K562 (cell line): ENCODE measurements around the gene DMXL1. TPM values are rescaled to one million over a fixed set of nuclear protein-coding genes. Genes with fewer than 3 reads are reported as not detected.

Experiments used
- ATAC-seq: fragments of 200-7000 bp; cut with Tn5 transposase; 3 replicates; pipeline ENCODE4 v1.9.1; 2020; ENCODE audit warnings: moderate library complexity
- BruUV-seq: library from RNA; stranded (reverse); fragments of 400-500 nt; replicated peaks from 2 replicates; lab custom pipeline; 2021; lab: Mats Ljungman, UMichigan
- CTCF ChIA-PET: fragments of 300-600 bp; formaldehyde crosslinking; extraction: SDS; loops from one replicate; lab custom pipeline; 2021; ENCODE audit warnings: low intra/inter-chr PET ratio; lab: Yijun Ruan, JAX
- POLR2A ChIA-PET: fragments of 300-600, 350-650 bp; sonication (Branson Sonifier 250); formaldehyde crosslinking; extraction: SDS; loops from one replicate; lab custom pipeline; 2021; ENCODE audit warnings: antibody characterized with exemption, inconsistent platforms; lab: Yijun Ruan, JAX
- DNase-seq, 4 experiments: peaks; one replicate each; pipeline versions ENCODE4 v3.0.0 to v3.0.0-alpha.2; 2011 to 2018; ENCODE audit warnings: low spot score in 3 of 4, mixed read lengths in 3 of 4; ENCODE audit errors: extremely low read depth in 1 of 4
- FAIRE-seq: peaks from 2 replicates; lab custom pipeline; 2011; peaks lifted over from hg19 to GRCh38; lab: Jason Lieb, UNC
- H2AFZ ChIP-seq: 2 replicates; pipeline ENCODE4 v1.6.0; 2011; ENCODE audit warnings: low read depth, low read length, control low read depth, inconsistent platforms
- H3K27ac ChIP-seq: fragments of 200-600 bp; 3 replicates; pipeline ENCODE4 v1.8.0; 2011; ENCODE audit warnings: low read depth, mild to moderate bottlenecking, control low read depth, inconsistent platforms, low read length, moderate library complexity, mixed read lengths; ENCODE audit errors: extremely low read depth
- H3K27me3 ChIP-seq, 2 experiments: fragments of 300-600 bp in 1 of 2; 2 replicates in 1 of 2; 3 replicates in 1 of 2; pipeline versions ENCODE4 v1.6.0 to v1.8.0; 2011; ENCODE audit warnings: inconsistent platforms in 2 of 2, low read length in 2 of 2, mild to moderate bottlenecking in 1 of 2, mixed read lengths in 1 of 2, moderate library complexity in 1 of 2; ENCODE audit not compliant: control insufficient read depth in 2 of 2, insufficient read depth in 2 of 2
- H3K36me3 ChIP-seq: fragments of 300-600 bp; 3 replicates; pipeline ENCODE4 v1.8.0; 2011; ENCODE audit warnings: mild to moderate bottlenecking, low read length, inconsistent platforms; ENCODE audit not compliant: control insufficient read depth, insufficient read depth
- H3K4me1 ChIP-seq, 2 experiments: fragments of 200-600 bp in 1 of 2; replicated peaks in 1 of 2; 2 replicates in 1 of 2; 3 replicates in 1 of 2; pipeline versions ENCODE4 v1.5.1 to v1.8.0; 2011; ENCODE audit warnings: inconsistent platforms in 2 of 2, low read length in 2 of 2, mild to moderate bottlenecking in 1 of 2, mixed read lengths in 1 of 2, moderate library complexity in 1 of 2; ENCODE audit not compliant: control insufficient read depth in 2 of 2, insufficient read depth in 2 of 2
- H3K4me2 ChIP-seq: 2 replicates; pipeline ENCODE4 v1.6.1; 2011; ENCODE audit warnings: low read length, control low read depth, inconsistent platforms, mixed read lengths; ENCODE audit not compliant: insufficient read depth
- H3K4me3 ChIP-seq: fragments of 200-600 bp; sonication (generic), shearing (Covaris generic); 2 replicates; pipeline ENCODE4 v1.5.1; 2016; ENCODE audit warnings: control low read depth, inconsistent platforms
- H3K79me2 ChIP-seq: fragments of 200-600 bp; 3 replicates; pipeline ENCODE4 v1.8.0; 2011; ENCODE audit warnings: low read length, inconsistent platforms; ENCODE audit not compliant: control insufficient read depth, insufficient read depth
- H3K9ac ChIP-seq, 2 experiments: 2 replicates each; pipeline versions ENCODE4 v1.6.0 to v1.6.1; 2011; ENCODE audit warnings: low read depth in 2 of 2, low read length in 2 of 2, control low read depth in 1 of 2, inconsistent platforms in 1 of 2, mild to moderate bottlenecking in 1 of 2, mixed read lengths in 1 of 2; ENCODE audit not compliant: insufficient read depth in 1 of 2
- H3K9me1 ChIP-seq: one replicate; pipeline ENCODE4 v1.6.0; 2011; ENCODE audit warnings: inconsistent platforms, mild to moderate bottlenecking, low read length, moderate library complexity; ENCODE audit not compliant: control insufficient read depth, insufficient read depth
- H3K9me3 ChIP-seq: replicated peaks from 2 replicates; pipeline ENCODE4 v1.5.1; 2011; ENCODE audit warnings: low read depth, low read length, inconsistent platforms; ENCODE audit not compliant: control insufficient read depth, insufficient read depth
- H4K20me1 ChIP-seq: replicated peaks from 2 replicates; pipeline ENCODE4 v1.6.1; 2011; ENCODE audit warnings: low read length, inconsistent platforms, mixed read lengths; ENCODE audit not compliant: control insufficient read depth, insufficient read depth
- TCF7L2 ChIP-seq: fragments of 150-350 bp; IDR thresholded peaks from 2 replicates; pipeline ENCODE4 v1.6.1; 2016; ENCODE audit warnings: low read depth, mild to moderate bottlenecking, low read length, moderate library complexity
- ZNF77 ChIP-seq: fragments of 250-450 bp; sonication (Bioruptor Pico); IDR thresholded peaks from 2 replicates; pipeline ENCODE4 v1.5.0; 2020
- WGBS: fragments of 100-300 bp; shearing (Covaris generic); methylation state at CpG from one replicate; pipeline ENCODE4 v1.1.6; 2016; ENCODE audit warnings: low coverage, mixed read lengths; ENCODE audit not compliant: insufficient coverage; ENCODE audit errors: missing lambda C conversion rate; 5-methylcytosine and 5-hydroxymethylcytosine counted together
- in situ Hi-C: fragments of 300-500 bp; cut with MboI; formaldehyde crosslinking; loops from 4 replicates; pipeline ENCODE4 v1.15.0; 2018; ENCODE audit warnings: inconsistent platforms, mixed read lengths
- intact Hi-C: fragments of 100-400 bp; cut with micrococcal nuclease; formaldehyde crosslinking; loops from 2 replicates; pipeline ENCODE4 v1.14.2; 2022
- polyA plus RNA-seq, 8 experiments: library from polyadenylated mRNA; depleted of rRNA in 4 of 8; stranded (reverse) in 5 of 8; unstranded in 3 of 8; fragments of >200 nt; fragmentation: Nextera tagmentation in 2 of 8; fragmentation: Illumina TruSeq in 1 of 8; extraction: Ambion mirVana in 2 of 8; extraction: Trizol in 1 of 8; gene quantifications; 2 replicates each; pipeline versions ENCODE4 v1.2.1 to v1.2.3, GENCODE V29; 2011 to 2014; ENCODE audit warnings: inconsistent platforms in 1 of 8, missing spikeins in 1 of 8
- total RNA-seq, 7 experiments: library from RNA; depleted of rRNA in 6 of 7; stranded (reverse); fragments of >200 nt in 6 of 7; fragmentation: Illumina TruSeq in 2 of 7; extraction: Trizol in 2 of 7; gene quantifications; 2 replicates each; pipeline versions ENCODE4 v1.2.1 to v1.2.3, GENCODE V29; 2011 to 2021; ENCODE audit warnings: low replicate concordance in 1 of 7
- TF ChIP-seq, protein P1 (sequence below): fragments of 450-650 bp; IDR thresholded peaks from 2 replicates; pipeline ENCODE4 v1.6.1; 2017; ENCODE audit warnings: mild to moderate bottlenecking, moderate library complexity
- TF ChIP-seq, protein P2 (sequence below): fragments of 250-450 bp; sonication (Bioruptor Pico); IDR thresholded peaks from 2 replicates; pipeline ENCODE4 v1.8.0; 2022; ENCODE audit warnings: moderate library complexity, mild to moderate bottlenecking, inconsistent platforms
- TF ChIP-seq, protein P3 (sequence below), 3 experiments: fragments of 200-800 bp in 1 of 3; fragments of 250-450 bp in 1 of 3; fragments of 450-650 bp in 1 of 3; sonication (Bioruptor Pico) in 1 of 3; sonication (Bioruptor generic) in 1 of 3; formaldehyde crosslinking in 1 of 3; IDR thresholded peaks; 2 replicates each; pipeline versions ENCODE4 v1.6.1 to v1.8.0; 2016 to 2022; ENCODE audit warnings: mild to moderate bottlenecking in 2 of 3, missing genetic modification characterization in 2 of 3, missing compliant biosample characterization in 1 of 3, moderate library complexity in 1 of 3
- TF ChIP-seq, protein P4 (sequence below): fragments of 150-350 bp; conservative IDR thresholded peaks from 2 replicates; pipeline ENCODE4 v1.6.1; 2014; ENCODE audit warnings: low read length
- TF ChIP-seq, protein P5 (sequence below), 2 experiments: fragments of 450-650 bp in 1 of 2; sonication (generic) in 1 of 2; formaldehyde crosslinking; conservative IDR thresholded peaks; 2 replicates each; pipeline versions ENCODE4 v1.4.0 to v1.8.1; 2020 to 2022; ENCODE audit warnings: mild to moderate bottlenecking in 1 of 2, missing genetic modification reagents in 1 of 2

The DMXL1 gene
- total and polyA plus RNA-seq, 9 of the 15 experiments (the other 6 are each of a cell fraction or from before 2014, with no cell fraction given) = 8.3 to 40.3 (median 30.6) TPM

DNA sequence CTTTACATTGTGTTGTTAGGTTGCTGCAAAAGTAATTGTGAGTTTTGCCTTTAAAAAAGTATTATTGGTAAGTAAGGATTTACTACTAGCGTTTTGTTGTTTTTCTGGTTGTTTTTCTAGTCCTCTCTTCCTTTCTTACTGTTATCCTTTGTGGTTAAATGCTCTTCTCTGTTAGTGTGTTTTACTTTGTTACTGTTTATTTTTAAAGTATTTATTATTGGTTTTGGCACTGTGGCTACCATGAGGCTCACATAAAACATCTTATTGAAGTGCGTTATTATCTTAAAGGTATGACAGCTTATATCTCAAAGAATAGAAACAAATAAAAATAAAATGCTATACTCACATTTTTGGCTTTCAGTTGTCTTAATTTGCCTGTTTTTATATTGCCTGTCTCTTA is 17.6 kb downstream of the DMXL1 start:
- intact Hi-C loops = no loop called here
- H3K27me3 ChIP-seq = no peaks in the 10 kb centered on the region
- TF ChIP-seq TCF7L2 (no peak), ZNF77 (CRISPR knock-in tag) (no peak)
- TF ChIP-seq, protein P1, sequence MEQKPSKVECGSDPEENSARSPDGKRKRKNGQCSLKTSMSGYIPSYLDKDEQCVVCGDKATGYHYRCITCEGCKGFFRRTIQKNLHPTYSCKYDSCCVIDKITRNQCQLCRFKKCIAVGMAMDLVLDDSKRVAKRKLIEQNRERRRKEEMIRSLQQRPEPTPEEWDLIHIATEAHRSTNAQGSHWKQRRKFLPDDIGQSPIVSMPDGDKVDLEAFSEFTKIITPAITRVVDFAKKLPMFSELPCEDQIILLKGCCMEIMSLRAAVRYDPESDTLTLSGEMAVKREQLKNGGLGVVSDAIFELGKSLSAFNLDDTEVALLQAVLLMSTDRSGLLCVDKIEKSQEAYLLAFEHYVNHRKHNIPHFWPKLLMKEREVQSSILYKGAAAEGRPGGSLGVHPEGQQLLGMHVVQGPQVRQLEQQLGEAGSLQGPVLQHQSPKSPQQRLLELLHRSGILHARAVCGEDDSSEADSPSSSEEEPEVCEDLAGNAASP = no peak
- TF ChIP-seq, protein P2, sequence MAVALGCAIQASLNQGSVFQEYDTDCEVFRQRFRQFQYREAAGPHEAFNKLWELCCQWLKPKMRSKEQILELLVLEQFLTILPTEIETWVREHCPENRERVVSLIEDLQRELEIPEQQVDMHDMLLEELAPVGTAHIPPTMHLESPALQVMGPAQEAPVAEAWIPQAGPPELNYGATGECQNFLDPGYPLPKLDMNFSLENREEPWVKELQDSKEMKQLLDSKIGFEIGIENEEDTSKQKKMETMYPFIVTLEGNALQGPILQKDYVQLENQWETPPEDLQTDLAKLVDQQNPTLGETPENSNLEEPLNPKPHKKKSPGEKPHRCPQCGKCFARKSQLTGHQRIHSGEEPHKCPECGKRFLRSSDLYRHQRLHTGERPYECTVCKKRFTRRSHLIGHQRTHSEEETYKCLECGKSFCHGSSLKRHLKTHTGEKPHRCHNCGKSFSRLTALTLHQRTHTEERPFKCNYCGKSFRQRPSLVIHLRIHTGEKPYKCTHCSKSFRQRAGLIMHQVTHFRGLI (CRISPR knock-in tag) = no peak
- TF ChIP-seq, protein P3, sequence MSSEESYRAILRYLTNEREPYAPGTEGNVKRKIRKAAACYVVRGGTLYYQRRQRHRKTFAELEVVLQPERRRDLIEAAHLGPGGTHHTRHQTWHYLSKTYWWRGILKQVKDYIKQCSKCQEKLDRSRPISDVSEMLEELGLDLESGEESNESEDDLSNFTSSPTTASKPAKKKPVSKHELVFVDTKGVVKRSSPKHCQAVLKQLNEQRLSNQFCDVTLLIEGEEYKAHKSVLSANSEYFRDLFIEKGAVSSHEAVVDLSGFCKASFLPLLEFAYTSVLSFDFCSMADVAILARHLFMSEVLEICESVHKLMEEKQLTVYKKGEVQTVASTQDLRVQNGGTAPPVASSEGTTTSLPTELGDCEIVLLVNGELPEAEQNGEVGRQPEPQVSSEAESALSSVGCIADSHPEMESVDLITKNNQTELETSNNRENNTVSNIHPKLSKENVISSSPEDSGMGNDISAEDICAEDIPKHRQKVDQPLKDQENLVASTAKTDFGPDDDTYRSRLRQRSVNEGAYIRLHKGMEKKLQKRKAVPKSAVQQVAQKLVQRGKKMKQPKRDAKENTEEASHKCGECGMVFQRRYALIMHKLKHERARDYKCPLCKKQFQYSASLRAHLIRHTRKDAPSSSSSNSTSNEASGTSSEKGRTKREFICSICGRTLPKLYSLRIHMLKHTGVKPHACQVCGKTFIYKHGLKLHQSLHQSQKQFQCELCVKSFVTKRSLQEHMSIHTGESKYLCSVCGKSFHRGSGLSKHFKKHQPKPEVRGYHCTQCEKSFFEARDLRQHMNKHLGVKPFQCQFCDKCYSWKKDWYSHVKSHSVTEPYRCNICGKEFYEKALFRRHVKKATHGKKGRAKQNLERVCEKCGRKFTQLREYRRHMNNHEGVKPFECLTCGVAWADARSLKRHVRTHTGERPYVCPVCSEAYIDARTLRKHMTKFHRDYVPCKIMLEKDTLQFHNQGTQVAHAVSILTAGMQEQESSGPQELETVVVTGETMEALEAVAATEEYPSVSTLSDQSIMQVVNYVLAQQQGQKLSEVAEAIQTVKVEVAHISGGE (CRISPR knock-in tag; IDR thresholded peaks at IDR 0.05) = no peak
- TF ChIP-seq, protein P4, sequence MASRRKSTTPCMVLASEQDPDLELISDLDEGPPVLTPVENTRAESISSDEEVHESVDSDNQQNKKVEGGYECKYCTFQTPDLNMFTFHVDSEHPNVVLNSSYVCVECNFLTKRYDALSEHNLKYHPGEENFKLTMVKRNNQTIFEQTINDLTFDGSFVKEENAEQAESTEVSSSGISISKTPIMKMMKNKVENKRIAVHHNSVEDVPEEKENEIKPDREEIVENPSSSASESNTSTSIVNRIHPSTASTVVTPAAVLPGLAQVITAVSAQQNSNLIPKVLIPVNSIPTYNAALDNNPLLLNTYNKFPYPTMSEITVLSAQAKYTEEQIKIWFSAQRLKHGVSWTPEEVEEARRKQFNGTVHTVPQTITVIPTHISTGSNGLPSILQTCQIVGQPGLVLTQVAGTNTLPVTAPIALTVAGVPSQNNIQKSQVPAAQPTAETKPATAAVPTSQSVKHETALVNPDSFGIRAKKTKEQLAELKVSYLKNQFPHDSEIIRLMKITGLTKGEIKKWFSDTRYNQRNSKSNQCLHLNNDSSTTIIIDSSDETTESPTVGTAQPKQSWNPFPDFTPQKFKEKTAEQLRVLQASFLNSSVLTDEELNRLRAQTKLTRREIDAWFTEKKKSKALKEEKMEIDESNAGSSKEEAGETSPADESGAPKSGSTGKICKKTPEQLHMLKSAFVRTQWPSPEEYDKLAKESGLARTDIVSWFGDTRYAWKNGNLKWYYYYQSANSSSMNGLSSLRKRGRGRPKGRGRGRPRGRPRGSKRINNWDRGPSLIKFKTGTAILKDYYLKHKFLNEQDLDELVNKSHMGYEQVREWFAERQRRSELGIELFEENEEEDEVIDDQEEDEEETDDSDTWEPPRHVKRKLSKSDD = no peak
- TF ChIP-seq, protein P5, sequence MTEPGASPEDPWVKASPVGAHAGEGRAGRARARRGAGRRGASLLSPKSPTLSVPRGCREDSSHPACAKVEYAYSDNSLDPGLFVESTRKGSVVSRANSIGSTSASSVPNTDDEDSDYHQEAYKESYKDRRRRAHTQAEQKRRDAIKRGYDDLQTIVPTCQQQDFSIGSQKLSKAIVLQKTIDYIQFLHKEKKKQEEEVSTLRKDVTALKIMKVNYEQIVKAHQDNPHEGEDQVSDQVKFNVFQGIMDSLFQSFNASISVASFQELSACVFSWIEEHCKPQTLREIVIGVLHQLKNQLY (CRISPR knock-in tag; conservative IDR thresholded peaks at IDR 0.05) = no peak
- TF ChIP-seq, all 486 proteins: peak for 0
- no peak overlapping the region for H3K4me2 ChIP-seq
- H3K4me3 ChIP-seq = no peak overlapping the region
- no peaks in the 10 kb centered on the region for H3K9me1 ChIP-seq
- DNase-seq (no peak), ATAC-seq (no peak), FAIRE-seq (no peak)
- in situ Hi-C loops = no loop called here
- POLR2A ChIA-PET = interaction anchor here (0.6 to 0.9 kb wide), 3 partner anchors 10 to 18 kb away, joined by 3 read pairs; partner anchors contain the start of gene DMXL1
- CTCF ChIA-PET = no interaction called here
- 0 out of 3 replicates have a peak, but pooled peaks cover 2% of the 10 kb centered on the region for H3K36me3 ChIP-seq
- H3K27ac ChIP-seq = no peak overlapping the region
- WGBS = 87% methylated on average over 2 of the region's 2 CpGs
- no peaks in the 10 kb centered on the region for H3K4me1 ChIP-seq
- peaks cover 92% of the 10 kb centered on the region for H3K79me2 ChIP-seq
- H2AFZ ChIP-seq = no peak overlapping the region
- H3K9ac ChIP-seq = no peak overlapping the region
- BruUV-seq = no TSS peak
- no peaks in the 10 kb centered on the region; the same call in 1 of the 2 replicates for H4K20me1 ChIP-seq
- H3K9me3 ChIP-seq = peaks cover 4% of the 10 kb centered on the region; the same call in 1 of the 2 replicates
